Lung (tissue), 16 donors: ENCODE results near the gene TUBD1. TPM values are rescaled to one million over a fixed set of nuclear protein-coding genes. Genes with fewer than 3 reads are reported as not detected.
"Not testable (repeated sequence)": the region's sequence is repeated elsewhere in the genome, so short reads cannot be mapped to it uniquely, and the experiment has no call there.

Experiments
- ATAC-seq: fragments of 200-7000 bp; cut with Tn5 transposase; one replicate; pipeline ENCODE4 v1.9.1; 2020; ENCODE audit warnings: moderate number of reproducible peaks; ENCODE audit not compliant: insufficient read depth, low FRiP score
- DNase-seq, 3 donors: peaks; one replicate each; pipeline ENCODE4 v3.0.0-alpha.2; 2013 to 2017
- H3K27ac ChIP-seq, 2 donors: one replicate each; pipeline ENCODE4 v1.5.1; 2013; ENCODE audit warnings: mild to moderate bottlenecking in 2 of 2, moderate library complexity in 2 of 2, control low read depth in 1 of 2, inconsistent platforms in 1 of 2, low read depth in 1 of 2, low read length in 1 of 2
- H3K27me3 ChIP-seq, 3 donors: one replicate each; pipeline ENCODE4 v1.5.1; 2013; ENCODE audit warnings: low read length in 2 of 3; ENCODE audit not compliant: control insufficient read depth in 3 of 3, insufficient read depth in 3 of 3
- H3K36me3 ChIP-seq, 4 donors: one replicate each; pipeline ENCODE4 v1.5.1; 2013; ENCODE audit warnings: low read length in 4 of 4, mild to moderate bottlenecking in 1 of 4, moderate library complexity in 1 of 4; ENCODE audit not compliant: control insufficient read depth in 4 of 4, insufficient read depth in 4 of 4
- H3K4me1 ChIP-seq, 5 donors: one replicate each; pipeline ENCODE4 v1.5.1; 2013; ENCODE audit warnings: low read length in 5 of 5, mild to moderate bottlenecking in 2 of 5, moderate library complexity in 1 of 5; ENCODE audit not compliant: control insufficient read depth in 5 of 5, insufficient read depth in 5 of 5
- H3K4me3 ChIP-seq: one replicate; pipeline ENCODE4 v1.5.1; 2013; ENCODE audit warnings: mild to moderate bottlenecking, control low read depth, moderate library complexity
- H3K9ac ChIP-seq, 2 donors: one replicate each; pipeline ENCODE4 v1.5.1; 2013; ENCODE audit warnings: low read length in 2 of 2, control low read depth in 1 of 2; ENCODE audit not compliant: insufficient read depth in 1 of 2
- H3K9me3 ChIP-seq, 4 donors: one replicate each; pipeline ENCODE4 v1.5.1; 2013; ENCODE audit warnings: low read length in 3 of 4, mild to moderate bottlenecking in 1 of 4, moderate library complexity in 1 of 4; ENCODE audit not compliant: control insufficient read depth in 4 of 4, insufficient read depth in 3 of 4
- WGBS, 2 donors: extraction: QIAGEN DNeasy Blood & Tissue Kit; methylation state at CpG; one replicate each; pipeline ENCODE4 v1.1.7; 2013; 5-methylcytosine and 5-hydroxymethylcytosine counted together
- long read RNA-seq, 5 donors: transcript quantifications; one replicate each; lab custom pipeline, GENCODE V29; 2026
- polyA plus RNA-seq, 2 donors: library from polyadenylated mRNA; stranded (reverse); fragments of 200-250 nt; gene quantifications; one replicate each; pipeline ENCODE4 v1.2.1, GENCODE V29; 2013
- total RNA-seq, 2 donors: library from RNA; depleted of rRNA in 1 of 2; stranded (reverse); fragments of >200 nt in 1 of 2; gene quantifications; one replicate each; pipeline ENCODE4 v1.2.1, GENCODE V29; 2014 to 2021
- TF ChIP-seq, protein P1 (sequence below): IDR thresholded peaks from 2 replicates; pipeline ENCODE4 v1.5.1; 2012; ENCODE audit warnings: mild to moderate bottlenecking; ENCODE audit errors: control extremely low read depth, extremely low read depth
- donor health status: control.
- donor health status: control.
- donor health status: Bipolar disorder and iron deficiency.
- donor health status: healthy.
- donor health status: DM: yes; HTN: yes; CAD: no.

TUBD1 gene
- total RNA-seq (10 to 100 TPM in 1 of 2 donors, 1 to 10 TPM in 1; 5.7 to 15.3 TPM), polyA plus RNA-seq (1 to 10 TPM; 4.8 to 5.1 TPM)
- long read RNA-seq, donor 1, partial matches to known transcripts: 0 of 1 reads
- long read RNA-seq, donor 1, other reads (novel, unspliced or antisense): 0 of 1 reads
- long read RNA-seq, donor 2: 0 reads
- long read RNA-seq, donor 3: 0 reads
- long read RNA-seq, donor 4: 0 reads
- long read RNA-seq, donor 5: 0 reads

DNA sequence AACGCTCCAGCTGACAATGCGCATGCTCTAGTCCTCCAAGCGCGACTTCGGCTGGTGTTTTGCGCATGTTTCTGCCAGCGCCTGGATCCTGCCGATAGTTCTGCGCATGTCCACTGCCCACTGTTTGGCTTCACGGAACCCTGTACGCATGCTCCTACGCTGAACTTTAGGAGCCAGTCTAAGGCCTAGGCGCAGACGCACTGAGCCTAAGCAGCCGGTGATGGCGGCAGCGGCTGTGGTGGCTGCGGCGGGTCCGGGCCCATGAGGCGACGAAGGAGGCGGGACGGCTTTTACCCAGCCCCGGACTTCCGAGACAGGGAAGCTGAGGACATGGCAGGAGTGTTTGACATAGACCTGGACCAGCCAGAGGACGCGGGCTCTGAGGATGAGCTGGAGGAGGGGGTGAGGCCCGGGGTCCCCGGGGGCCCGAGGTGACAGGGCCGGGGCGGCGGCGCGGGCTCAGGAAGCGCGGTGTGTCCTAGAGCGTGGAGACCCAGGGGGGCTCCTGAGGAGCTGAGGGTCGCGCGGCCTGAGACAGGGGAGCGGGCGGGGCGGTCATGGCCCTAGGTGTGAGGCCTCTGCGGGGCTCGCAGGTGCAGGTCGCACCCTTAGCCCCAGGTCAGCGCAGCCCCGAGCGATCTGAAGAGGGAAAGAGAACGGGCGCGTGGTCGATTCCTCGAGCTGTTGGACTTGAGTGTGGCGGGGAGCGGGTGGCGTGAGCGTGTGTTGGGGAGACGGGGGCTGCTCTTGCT is at the start of gene TUBD1, which contains the start of gene RPS6KB1:
TUBD1 (minus strand) TSS at position 20 of the 752 bp plus-strand sequence. CDS start 1,941 bp downstream, outside the sequence.
RPS6KB1 (plus strand) TSS at position 198 of the 752 bp plus-strand sequence; CDS start at position 262, 64 bp downstream.
- Histone ChIP-seq H3K9ac (peak within 1 kb of the TSS; percentile 80 to 88), H3K9me3 (no peaks in the 10 kb centered on the region), H3K36me3 (peaks cover 0 to 12% (median 1%) of the 10 kb centered on the region in 4 donors), H3K27ac (peak within 1 kb of the TSS; percentile 81 to 94), H3K4me1 (peaks cover 0 to 19% (median 3%) of the 10 kb centered on the region in 5 donors), H3K4me3 (peak within 1 kb of the TSS; percentile 92), H3K27me3 (no peaks in the 10 kb centered on the region)
- TF ChIP-seq, protein P1, sequence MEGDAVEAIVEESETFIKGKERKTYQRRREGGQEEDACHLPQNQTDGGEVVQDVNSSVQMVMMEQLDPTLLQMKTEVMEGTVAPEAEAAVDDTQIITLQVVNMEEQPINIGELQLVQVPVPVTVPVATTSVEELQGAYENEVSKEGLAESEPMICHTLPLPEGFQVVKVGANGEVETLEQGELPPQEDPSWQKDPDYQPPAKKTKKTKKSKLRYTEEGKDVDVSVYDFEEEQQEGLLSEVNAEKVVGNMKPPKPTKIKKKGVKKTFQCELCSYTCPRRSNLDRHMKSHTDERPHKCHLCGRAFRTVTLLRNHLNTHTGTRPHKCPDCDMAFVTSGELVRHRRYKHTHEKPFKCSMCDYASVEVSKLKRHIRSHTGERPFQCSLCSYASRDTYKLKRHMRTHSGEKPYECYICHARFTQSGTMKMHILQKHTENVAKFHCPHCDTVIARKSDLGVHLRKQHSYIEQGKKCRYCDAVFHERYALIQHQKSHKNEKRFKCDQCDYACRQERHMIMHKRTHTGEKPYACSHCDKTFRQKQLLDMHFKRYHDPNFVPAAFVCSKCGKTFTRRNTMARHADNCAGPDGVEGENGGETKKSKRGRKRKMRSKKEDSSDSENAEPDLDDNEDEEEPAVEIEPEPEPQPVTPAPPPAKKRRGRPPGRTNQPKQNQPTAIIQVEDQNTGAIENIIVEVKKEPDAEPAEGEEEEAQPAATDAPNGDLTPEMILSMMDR: no peak
- ATAC-seq: peak; percentile 99
- peak; percentile 99 to 100 (median 99) for DNase-seq
- 0 to 1% methylated on average over 61 of the region's 61 CpGs for WGBS, 2 donors

DNA sequence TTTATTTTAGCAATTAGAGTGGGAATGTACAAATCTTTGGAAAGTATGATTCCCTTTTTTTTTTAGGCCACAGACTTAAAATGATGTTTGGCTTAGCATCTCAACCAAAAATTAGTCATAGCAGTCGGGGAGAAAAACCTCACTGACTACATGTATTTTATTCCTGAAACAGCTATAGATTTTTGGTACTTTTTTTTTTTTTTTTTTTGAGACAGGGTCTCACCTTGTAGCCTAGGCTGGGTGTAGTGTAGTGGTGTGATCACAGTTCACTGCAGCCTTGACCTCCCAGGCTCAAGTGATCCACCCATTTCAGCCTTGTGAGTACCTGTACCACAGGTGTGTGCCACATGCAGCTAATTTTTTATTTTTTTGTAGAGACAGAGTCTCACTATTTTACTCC is 48.4 kb upstream of the TUBD1 start:
- Histone ChIP-seq H3K27me3 (no peaks in the 10 kb centered on the region), H3K36me3 (peaks cover 3 to 28% (median 15%) of the 10 kb centered on the region in 4 donors), H3K9me3 (no peaks in the 10 kb centered on the region), H3K9ac (no peak overlapping the region), H3K4me3 (no peak overlapping the region), H3K27ac (no peak overlapping the region), H3K4me1 (no peaks in the 10 kb centered on the region)
- ATAC-seq (no peak), DNase-seq (no peak)
- TF ChIP-seq, protein P1: no peak
- WGBS, 2 donors: 93 to 98% methylated on average over 1 of the region's 1 CpG

DNA sequence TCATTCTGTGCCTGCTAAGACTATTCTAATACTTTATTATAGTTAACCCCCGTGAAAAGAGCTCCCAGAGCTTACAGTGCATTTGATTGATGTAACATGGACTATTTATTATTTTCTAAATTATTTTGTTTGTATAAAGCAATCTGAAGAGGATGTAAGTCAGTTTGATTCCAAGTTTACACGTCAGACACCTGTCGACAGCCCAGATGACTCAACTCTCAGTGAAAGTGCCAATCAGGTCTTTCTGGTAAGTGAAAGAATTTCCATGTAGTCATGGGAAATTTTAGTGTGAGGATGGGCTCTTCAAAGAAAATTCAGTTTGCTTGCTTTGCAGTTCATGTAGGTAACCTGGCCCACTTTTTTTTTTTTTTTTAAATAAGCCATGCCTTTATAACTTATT is 48.0 kb upstream of the TUBD1 start:
- not testable (repeated sequence) for H3K9me3 ChIP-seq, ATAC-seq, H3K4me3 ChIP-seq, DNase-seq, H3K9ac ChIP-seq, H3K27ac ChIP-seq, H3K27me3 ChIP-seq, H3K4me1 ChIP-seq
- WGBS, 2 donors: 69 to 77% methylated on average over 3 of the region's 3 CpGs
- H3K36me3 ChIP-seq: peaks cover 2 to 28% (median 16%) of the 10 kb centered on the region in 4 donors

- 97 to 100% methylated on average over 1 of the region's 1 CpG for WGBS, 2 donors
- H3K9ac ChIP-seq, H3K9me3 ChIP-seq, H3K4me3 ChIP-seq, H3K27ac ChIP-seq, DNase-seq, H3K4me1 ChIP-seq, H3K27me3 ChIP-seq, ATAC-seq: not testable (repeated sequence)
- peaks cover 8 to 30% (median 17%) of the 10 kb centered on the region in 4 donors for H3K36me3 ChIP-seq
Measured at GRCh38 chr17:59933317-59933716, 40.6 kb upstream of the TUBD1 start.

- not testable (repeated sequence) for ATAC-seq, H3K9ac ChIP-seq, H3K9me3 ChIP-seq, H3K27ac ChIP-seq, H3K4me3 ChIP-seq, H3K27me3 ChIP-seq, H3K4me1 ChIP-seq
- H3K36me3 ChIP-seq: peaks cover 11 to 21% (median 18%) of the 10 kb centered on the region in 4 donors
- WGBS, 2 donors: 22 to 38% methylated on average over 3 of the region's 3 CpGs
- peak in 1 of 3 donors; percentile 6 for DNase-seq
Measured at GRCh38 chr17:59930768-59931167, 38.0 kb upstream of the TUBD1 start.

DNA sequence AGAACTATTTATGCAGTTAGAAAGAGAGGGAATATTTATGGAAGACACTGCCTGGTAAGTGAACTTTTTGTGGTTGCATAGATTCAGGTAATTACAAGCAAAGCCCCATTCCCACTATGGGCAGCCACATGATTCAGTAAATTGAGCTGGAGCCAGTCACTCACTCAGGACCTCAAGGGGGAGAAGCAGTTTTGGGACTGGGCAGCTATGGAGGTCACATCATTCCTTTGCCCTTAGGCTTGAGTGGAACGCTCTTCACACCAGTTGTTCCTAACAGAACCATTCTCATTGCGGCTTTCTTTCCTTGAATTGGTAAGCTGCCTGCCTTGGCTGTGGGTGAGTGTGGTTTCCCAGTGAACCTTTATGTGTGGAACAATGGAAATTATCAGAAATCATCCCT is 37.4 kb upstream of the TUBD1 start:
- peaks cover 11 to 23% (median 15%) of the 10 kb centered on the region in 4 donors for H3K36me3 ChIP-seq

More for the DNA sequence above, 37.4 kb upstream of the TUBD1 start:
- H3K27me3 ChIP-seq, H3K27ac ChIP-seq, H3K4me1 ChIP-seq, H3K9ac ChIP-seq, DNase-seq, ATAC-seq, H3K4me3 ChIP-seq, H3K9me3 ChIP-seq: not testable (repeated sequence)
- 98% methylated on average over 2 of the region's 2 CpGs for WGBS, 2 donors
